H9 (cell line): ENCODE measurements around the gene CDC42EP4. TPM values are rescaled to one million over a fixed set of nuclear protein-coding genes. Genes with fewer than 3 reads are reported as not detected.

Experiments used
- DNase-seq: peaks from one replicate; pipeline ENCODE4 v3.0.0-alpha.2; 2017
- H2AFZ ChIP-seq: one replicate; pipeline ENCODE4 v1.6.1; 2013; ENCODE audit warnings: mild to moderate bottlenecking, low read length, control low read depth, moderate library complexity
- H2AK5ac ChIP-seq: 2 replicates; pipeline ENCODE4 v1.6.1; 2013; ENCODE audit warnings: low read length, control low read depth, mixed read lengths; ENCODE audit not compliant: insufficient read length
- H2BK120ac ChIP-seq: one replicate; pipeline ENCODE4 v1.6.1; 2013; ENCODE audit warnings: low read depth, mild to moderate bottlenecking, low read length, control low read depth, inconsistent platforms; ENCODE audit not compliant: poor library complexity, severe bottlenecking
- H2BK12ac ChIP-seq: 2 replicates; pipeline ENCODE4 v1.6.1; 2013; ENCODE audit warnings: low read length, control low read depth, mixed read lengths, low read depth; ENCODE audit not compliant: insufficient read length
- H2BK15ac ChIP-seq: 2 replicates; pipeline ENCODE4 v1.6.1; 2013; ENCODE audit warnings: low read depth, low read length, control low read depth
- H2BK20ac ChIP-seq: one replicate; pipeline ENCODE4 v1.6.1; 2013; ENCODE audit warnings: low read depth, mild to moderate bottlenecking, low read length, control low read depth, inconsistent platforms; ENCODE audit not compliant: poor library complexity, severe bottlenecking
- H2BK5ac ChIP-seq: 2 replicates; pipeline ENCODE4 v1.6.1; 2013; ENCODE audit warnings: low read length, control low read depth, mixed read lengths; ENCODE audit not compliant: insufficient read length
- H3K14ac ChIP-seq: 2 replicates; pipeline ENCODE4 v1.6.1; 2013; ENCODE audit warnings: low read length, control low read depth; ENCODE audit not compliant: insufficient read depth
- H3K18ac ChIP-seq: 2 replicates; pipeline ENCODE4 v1.6.1; 2013; ENCODE audit warnings: low read depth, mild to moderate bottlenecking, mixed read lengths, low read length, control low read depth; ENCODE audit not compliant: insufficient read length
- H3K23ac ChIP-seq: 2 replicates; pipeline ENCODE4 v1.6.1; 2013; ENCODE audit warnings: low read length, control low read depth, mixed read lengths, low read depth; ENCODE audit not compliant: insufficient read length
- H3K23me2 ChIP-seq: 2 replicates; pipeline ENCODE4 v1.6.1; 2013; ENCODE audit warnings: low read depth, mild to moderate bottlenecking, mixed read lengths, low read length, control low read depth; ENCODE audit not compliant: insufficient read length, poor library complexity, severe bottlenecking
- H3K27ac ChIP-seq: 2 replicates; pipeline ENCODE4 v1.5.1; 2013; ENCODE audit warnings: low read length, control low read depth, mixed read lengths, low read depth; ENCODE audit not compliant: insufficient read length
- H3K27me3 ChIP-seq: 2 replicates; pipeline ENCODE4 v1.6.1; 2013; ENCODE audit warnings: low read length, control low read depth, inconsistent platforms; ENCODE audit not compliant: insufficient read depth
- H3K4ac ChIP-seq: 2 replicates; pipeline ENCODE4 v1.6.1; 2013; ENCODE audit warnings: low read depth, mild to moderate bottlenecking, control low read depth, inconsistent platforms, low read length, moderate library complexity
- H3K4me1 ChIP-seq: 2 replicates; pipeline ENCODE4 v1.6.1; 2013; ENCODE audit warnings: low read length, control low read depth, inconsistent platforms; ENCODE audit not compliant: insufficient read depth
- H3K4me2 ChIP-seq: 2 replicates; pipeline ENCODE4 v1.6.1; 2013; ENCODE audit warnings: low read length, control low read depth, mixed read lengths; ENCODE audit not compliant: insufficient read length, insufficient read depth
- H3K56ac ChIP-seq: 2 replicates; pipeline ENCODE4 v1.6.1; 2013; ENCODE audit warnings: low read depth, mild to moderate bottlenecking, mixed read lengths, low read length, control low read depth; ENCODE audit not compliant: insufficient read length
- H3K79me1 ChIP-seq: 2 replicates; pipeline ENCODE4 v1.6.1; 2013; ENCODE audit warnings: low read depth, mild to moderate bottlenecking, moderate library complexity, low read length, control low read depth, inconsistent platforms; ENCODE audit not compliant: insufficient read depth, poor library complexity, severe bottlenecking
- H3K79me2 ChIP-seq: 2 replicates; pipeline ENCODE4 v1.6.1; 2013; ENCODE audit warnings: low read length, control low read depth, inconsistent platforms; ENCODE audit not compliant: insufficient read depth
- H3K9ac ChIP-seq: 2 replicates; pipeline ENCODE4 v1.6.1; 2013; ENCODE audit warnings: low read length, control low read depth, mixed read lengths; ENCODE audit not compliant: insufficient read length; ENCODE audit errors: extremely low read depth
- H3K9me3 ChIP-seq: one replicate; pipeline ENCODE4 v1.6.1; 2013; ENCODE audit warnings: low read depth, low read length, inconsistent platforms; ENCODE audit not compliant: control insufficient read depth
- H3T11ph ChIP-seq: one replicate; pipeline ENCODE4 v1.6.1; 2013; ENCODE audit warnings: mild to moderate bottlenecking, low read length, control low read depth, inconsistent platforms
- H4K20me1 ChIP-seq: one replicate; pipeline ENCODE4 v1.6.1; 2013; ENCODE audit not compliant: control insufficient read depth, insufficient read length, insufficient read depth
- H4K5ac ChIP-seq: 2 replicates; pipeline ENCODE4 v1.6.1; 2013; ENCODE audit warnings: low read depth, mild to moderate bottlenecking, mixed read lengths, low read length, control low read depth; ENCODE audit not compliant: insufficient read length
- H4K8ac ChIP-seq: replicated peaks from 2 replicates; pipeline ENCODE4 v1.6.1; 2013; ENCODE audit warnings: low read length, control low read depth, mixed read lengths, low read depth; ENCODE audit not compliant: insufficient read length
- H4K91ac ChIP-seq: 2 replicates; pipeline ENCODE4 v1.6.1; 2013; ENCODE audit warnings: low read depth, mild to moderate bottlenecking, moderate library complexity, mixed read lengths, low read length, control low read depth; ENCODE audit not compliant: insufficient read length
- H3K27ac Mint-ChIP-seq, 3 experiments: 2 replicates in 2 of 3; 3 replicates in 1 of 3; pipeline ENCODE4 v1.8.0; 2020 to 2021; ENCODE audit warnings: mixed read lengths in 3 of 3, mild to moderate bottlenecking in 1 of 3, moderate library complexity in 1 of 3
- H3K27me3 Mint-ChIP-seq: 2 replicates; pipeline ENCODE4 v1.8.0; 2021; ENCODE audit warnings: low read depth, mild to moderate bottlenecking, moderate library complexity, mixed read lengths
- H3K36me3 Mint-ChIP-seq, 3 experiments: 2 replicates in 2 of 3; 3 replicates in 1 of 3; pipeline ENCODE4 v1.8.0; 2020 to 2021; ENCODE audit warnings: low read depth in 3 of 3, mixed read lengths in 3 of 3; ENCODE audit not compliant: insufficient read depth in 1 of 3
- H3K4me1 Mint-ChIP-seq, 2 experiments: 2 replicates each; pipeline ENCODE4 v1.8.0; 2020; ENCODE audit warnings: mixed read lengths in 2 of 2
- H3K4me3 Mint-ChIP-seq, 2 experiments: 2 replicates in 1 of 2; 3 replicates in 1 of 2; pipeline ENCODE4 v1.8.0; 2020 to 2021; ENCODE audit warnings: mild to moderate bottlenecking in 2 of 2, mixed read lengths in 2 of 2, moderate library complexity in 1 of 2
- H3K9me3 Mint-ChIP-seq, 2 experiments: 2 replicates in 1 of 2; 3 replicates in 1 of 2; pipeline ENCODE4 v1.8.0; 2020; ENCODE audit warnings: mild to moderate bottlenecking in 2 of 2, mixed read lengths in 2 of 2, moderate library complexity in 1 of 2
- CTCF ChIP-seq: fragments of 200-600 bp; sonication (generic); conservative IDR thresholded peaks from 3 replicates; pipeline ENCODE4 v1.8.0; 2021; ENCODE audit warnings: antibody characterized with exemption, mild to moderate bottlenecking
- WGBS: extraction: QIAGEN DNeasy Blood & Tissue Kit; methylation state at CpG from one replicate; pipeline ENCODE4 v1.1.7; 2013; ENCODE audit warnings: missing lambda C conversion rate, low lambda C conversion rate, mixed read lengths; ENCODE audit not compliant: insufficient read length; ENCODE audit errors: extremely low coverage; 5-methylcytosine and 5-hydroxymethylcytosine counted together
- total RNA-seq: library from RNA; stranded (reverse); gene quantifications from 2 replicates; pipeline ENCODE4 v1.2.1, GENCODE V29; 2021

CDC42EP4 gene
- total RNA-seq, 1 experiment from 2014 or later: 27.1 TPM

GRCh38 chr17:73324160-73324475 lies 12.3 kb upstream of the CDC42EP4 start:
- no peaks in the 10 kb centered on the region for H3K9me3 ChIP-seq
- Mint-ChIP-seq H3K4me1 (peaks cover 26 to 27% of the 10 kb centered on the region in 2 experiments), H3K9me3 (no peaks in the 10 kb centered on the region), H3K27ac (0 out of 7 replicates have a peak overlapping the region, but pooled peaks of 1 of the 3 experiments have one; percentile 34), H3K27me3 (peaks cover 6% of the 10 kb centered on the region), H3K36me3 (no peaks in the 10 kb centered on the region), H3K4me3 (no peak overlapping the region; a peak in 1 of 5 replicates)
- H4K20me1 ChIP-seq: no peaks in the 10 kb centered on the region
- H2BK15ac ChIP-seq: no peak overlapping the region
- H3K23me2 ChIP-seq: no peaks in the 10 kb centered on the region
- no peak for TF ChIP-seq CTCF
- WGBS: no CpG with 5 or more reads among the region's 9 CpGs
- H3K56ac ChIP-seq: no peak overlapping the region
- H4K8ac ChIP-seq: no peak overlapping the region
- no peak overlapping the region for H2BK20ac ChIP-seq
- H3K27me3 ChIP-seq: no peaks in the 10 kb centered on the region
- H2AFZ ChIP-seq: no peak overlapping the region
- H3K79me1 ChIP-seq: no peaks in the 10 kb centered on the region
- H3K79me2 ChIP-seq: no peaks in the 10 kb centered on the region
- H2BK5ac ChIP-seq: no peak overlapping the region
- H3K18ac ChIP-seq: no peak overlapping the region
- H3K23ac ChIP-seq: no peak overlapping the region
- H4K91ac ChIP-seq: no peak overlapping the region
- H3T11ph ChIP-seq: no peak overlapping the region
- H3K27ac ChIP-seq: no peak overlapping the region
- no peak overlapping the region for H3K4me2 ChIP-seq
- H3K4ac ChIP-seq: no peak overlapping the region
- no peak overlapping the region; the same call in 1 of the 2 replicates for H3K14ac ChIP-seq
- DNase-seq: no peak
- no peak overlapping the region for H2BK120ac ChIP-seq
- no peak overlapping the region for H3K9ac ChIP-seq
- H2BK12ac ChIP-seq: no peak overlapping the region
- H2AK5ac ChIP-seq: no peak overlapping the region
- no peak overlapping the region for H4K5ac ChIP-seq
- H3K4me1 ChIP-seq: peaks cover 8% of the 10 kb centered on the region; the same call in 1 of the 2 replicates
